ENCODE data around the gene BTBD19.
"Not testable (repeated sequence)": the region's sequence is repeated elsewhere in the genome, so short reads cannot be mapped to it uniquely, and the experiment has no call there.

Gene BTBD19
- 20.4 to 28.4 reads per million in 2 experiments for total RNA-seq

- DNase-seq (ENCODE audit: low read depth): peak; percentile 47
These were observed at the start of gene BTBD19 for GRCh38 chr1:44808063-44808937. BTBD19 (plus strand) TSS chr1:44808523; CDS start chr1:44808821, 298 bp downstream.

- DNase-seq (ENCODE audit: low read depth): no peak
These were observed 49.2 kb upstream of the BTBD19 start for GRCh38 chr1:44759077-44759476.

- no peak for DNase-seq (ENCODE audit: low read depth)
These were observed 47.4 kb upstream of the BTBD19 start for GRCh38 chr1:44760876-44761275.

GRCh38 chr1:44766421-44766820, 41.9 kb upstream of the BTBD19 start:
- DNase-seq (ENCODE audit: low read depth): not testable (repeated sequence)

GRCh38 chr1:44775078-44775929, 33.0 kb upstream of the BTBD19 start, which contains the start of gene RPS8:
RPS8 (plus strand) TSS chr1:44775540; CDS start chr1:44775597, 57 bp downstream.
- peak; percentile 85 for DNase-seq (ENCODE audit: low read depth)

GRCh38 chr1:44775930-44776729, 32.2 kb upstream of the BTBD19 start:
- DNase-seq (ENCODE audit: low read depth): no peak

- no peak for DNase-seq (ENCODE audit: low read depth)
These were observed 31.6 kb upstream of the BTBD19 start for GRCh38 chr1:44776730-44777068.

GRCh38 chr1:44777547-44777946, 30.8 kb upstream of the BTBD19 start:
- no peak for DNase-seq (ENCODE audit: low read depth)

GRCh38 chr1:44777969-44778635, 30.2 kb upstream of the BTBD19 start:
- no peak for DNase-seq (ENCODE audit: low read depth)

- DNase-seq (ENCODE audit: low read depth): no peak
These were observed 29.4 kb upstream of the BTBD19 start for GRCh38 chr1:44778705-44779576.

- DNase-seq (ENCODE audit: low read depth): no peak
These were observed 27.7 kb upstream of the BTBD19 start for GRCh38 chr1:44780583-44781121.

GRCh38 chr1:44783697-44784093, 24.6 kb upstream of the BTBD19 start:
- no peak for DNase-seq (ENCODE audit: low read depth)

GRCh38 chr1:44784094-44785028, 24.0 kb upstream of the BTBD19 start:
- no peak for DNase-seq (ENCODE audit: low read depth)

GRCh38 chr1:44785029-44785380, 23.3 kb upstream of the BTBD19 start:
- no peak for DNase-seq (ENCODE audit: low read depth)

- DNase-seq (ENCODE audit: low read depth): no peak
These were observed 22.7 kb upstream of the BTBD19 start for GRCh38 chr1:44785501-44786137.

- peak; percentile 69 for DNase-seq (ENCODE audit: low read depth)
These were observed 22.0 kb upstream of the BTBD19 start for GRCh38 chr1:44786138-44786840.

GRCh38 chr1:44786841-44787426, 21.4 kb upstream of the BTBD19 start:
- no peak for DNase-seq (ENCODE audit: low read depth)
